H9 (cell line): ENCODE measurements around the gene SYT7. TPM values are rescaled to one million over a fixed set of nuclear protein-coding genes. Genes with fewer than 3 reads are reported as not detected.

Experiments
- DNase-seq: peaks from one replicate; pipeline ENCODE4 v3.0.0-alpha.2; 2017
- H2AFZ ChIP-seq: one replicate; pipeline ENCODE4 v1.6.1; 2013; ENCODE audit warnings: mild to moderate bottlenecking, low read length, control low read depth, moderate library complexity
- H2AK5ac ChIP-seq: 2 replicates; pipeline ENCODE4 v1.6.1; 2013; ENCODE audit warnings: low read length, control low read depth, mixed read lengths; ENCODE audit not compliant: insufficient read length
- H2BK120ac ChIP-seq: one replicate; pipeline ENCODE4 v1.6.1; 2013; ENCODE audit warnings: low read depth, mild to moderate bottlenecking, low read length, control low read depth, inconsistent platforms; ENCODE audit not compliant: poor library complexity, severe bottlenecking
- H2BK12ac ChIP-seq: 2 replicates; pipeline ENCODE4 v1.6.1; 2013; ENCODE audit warnings: low read length, control low read depth, mixed read lengths, low read depth; ENCODE audit not compliant: insufficient read length
- H2BK15ac ChIP-seq: 2 replicates; pipeline ENCODE4 v1.6.1; 2013; ENCODE audit warnings: low read depth, low read length, control low read depth
- H2BK20ac ChIP-seq: one replicate; pipeline ENCODE4 v1.6.1; 2013; ENCODE audit warnings: low read depth, mild to moderate bottlenecking, low read length, control low read depth, inconsistent platforms; ENCODE audit not compliant: poor library complexity, severe bottlenecking
- H2BK5ac ChIP-seq: 2 replicates; pipeline ENCODE4 v1.6.1; 2013; ENCODE audit warnings: low read length, control low read depth, mixed read lengths; ENCODE audit not compliant: insufficient read length
- H3K14ac ChIP-seq: 2 replicates; pipeline ENCODE4 v1.6.1; 2013; ENCODE audit warnings: low read length, control low read depth; ENCODE audit not compliant: insufficient read depth
- H3K18ac ChIP-seq: 2 replicates; pipeline ENCODE4 v1.6.1; 2013; ENCODE audit warnings: low read depth, mild to moderate bottlenecking, mixed read lengths, low read length, control low read depth; ENCODE audit not compliant: insufficient read length
- H3K23ac ChIP-seq: 2 replicates; pipeline ENCODE4 v1.6.1; 2013; ENCODE audit warnings: low read length, control low read depth, mixed read lengths, low read depth; ENCODE audit not compliant: insufficient read length
- H3K23me2 ChIP-seq: 2 replicates; pipeline ENCODE4 v1.6.1; 2013; ENCODE audit warnings: low read depth, mild to moderate bottlenecking, mixed read lengths, low read length, control low read depth; ENCODE audit not compliant: insufficient read length, poor library complexity, severe bottlenecking
- H3K27ac ChIP-seq: 2 replicates; pipeline ENCODE4 v1.5.1; 2013; ENCODE audit warnings: low read length, control low read depth, mixed read lengths, low read depth; ENCODE audit not compliant: insufficient read length
- H3K27me3 ChIP-seq: 2 replicates; pipeline ENCODE4 v1.6.1; 2013; ENCODE audit warnings: low read length, control low read depth, inconsistent platforms; ENCODE audit not compliant: insufficient read depth
- H3K4ac ChIP-seq: 2 replicates; pipeline ENCODE4 v1.6.1; 2013; ENCODE audit warnings: low read depth, mild to moderate bottlenecking, control low read depth, inconsistent platforms, low read length, moderate library complexity
- H3K4me1 ChIP-seq: 2 replicates; pipeline ENCODE4 v1.6.1; 2013; ENCODE audit warnings: low read length, control low read depth, inconsistent platforms; ENCODE audit not compliant: insufficient read depth
- H3K4me2 ChIP-seq: 2 replicates; pipeline ENCODE4 v1.6.1; 2013; ENCODE audit warnings: low read length, control low read depth, mixed read lengths; ENCODE audit not compliant: insufficient read length, insufficient read depth
- H3K56ac ChIP-seq: 2 replicates; pipeline ENCODE4 v1.6.1; 2013; ENCODE audit warnings: low read depth, mild to moderate bottlenecking, mixed read lengths, low read length, control low read depth; ENCODE audit not compliant: insufficient read length
- H3K79me1 ChIP-seq: 2 replicates; pipeline ENCODE4 v1.6.1; 2013; ENCODE audit warnings: low read depth, mild to moderate bottlenecking, moderate library complexity, low read length, control low read depth, inconsistent platforms; ENCODE audit not compliant: insufficient read depth, poor library complexity, severe bottlenecking
- H3K79me2 ChIP-seq: 2 replicates; pipeline ENCODE4 v1.6.1; 2013; ENCODE audit warnings: low read length, control low read depth, inconsistent platforms; ENCODE audit not compliant: insufficient read depth
- H3K9ac ChIP-seq: 2 replicates; pipeline ENCODE4 v1.6.1; 2013; ENCODE audit warnings: low read length, control low read depth, mixed read lengths; ENCODE audit not compliant: insufficient read length; ENCODE audit errors: extremely low read depth
- H3K9me3 ChIP-seq: one replicate; pipeline ENCODE4 v1.6.1; 2013; ENCODE audit warnings: low read depth, low read length, inconsistent platforms; ENCODE audit not compliant: control insufficient read depth
- H3T11ph ChIP-seq: one replicate; pipeline ENCODE4 v1.6.1; 2013; ENCODE audit warnings: mild to moderate bottlenecking, low read length, control low read depth, inconsistent platforms
- H4K20me1 ChIP-seq: one replicate; pipeline ENCODE4 v1.6.1; 2013; ENCODE audit not compliant: control insufficient read depth, insufficient read length, insufficient read depth
- H4K5ac ChIP-seq: 2 replicates; pipeline ENCODE4 v1.6.1; 2013; ENCODE audit warnings: low read depth, mild to moderate bottlenecking, mixed read lengths, low read length, control low read depth; ENCODE audit not compliant: insufficient read length
- H4K8ac ChIP-seq: replicated peaks from 2 replicates; pipeline ENCODE4 v1.6.1; 2013; ENCODE audit warnings: low read length, control low read depth, mixed read lengths, low read depth; ENCODE audit not compliant: insufficient read length
- H4K91ac ChIP-seq: 2 replicates; pipeline ENCODE4 v1.6.1; 2013; ENCODE audit warnings: low read depth, mild to moderate bottlenecking, moderate library complexity, mixed read lengths, low read length, control low read depth; ENCODE audit not compliant: insufficient read length
- H3K27ac Mint-ChIP-seq, 3 experiments: 2 replicates in 2 of 3; 3 replicates in 1 of 3; pipeline ENCODE4 v1.8.0; 2020 to 2021; ENCODE audit warnings: mixed read lengths in 3 of 3, mild to moderate bottlenecking in 1 of 3, moderate library complexity in 1 of 3
- H3K27me3 Mint-ChIP-seq: 2 replicates; pipeline ENCODE4 v1.8.0; 2021; ENCODE audit warnings: low read depth, mild to moderate bottlenecking, moderate library complexity, mixed read lengths
- H3K36me3 Mint-ChIP-seq, 3 experiments: 2 replicates in 2 of 3; 3 replicates in 1 of 3; pipeline ENCODE4 v1.8.0; 2020 to 2021; ENCODE audit warnings: low read depth in 3 of 3, mixed read lengths in 3 of 3; ENCODE audit not compliant: insufficient read depth in 1 of 3
- H3K4me1 Mint-ChIP-seq, 2 experiments: 2 replicates each; pipeline ENCODE4 v1.8.0; 2020; ENCODE audit warnings: mixed read lengths in 2 of 2
- H3K4me3 Mint-ChIP-seq, 2 experiments: 2 replicates in 1 of 2; 3 replicates in 1 of 2; pipeline ENCODE4 v1.8.0; 2020 to 2021; ENCODE audit warnings: mild to moderate bottlenecking in 2 of 2, mixed read lengths in 2 of 2, moderate library complexity in 1 of 2
- H3K9me3 Mint-ChIP-seq, 2 experiments: 2 replicates in 1 of 2; 3 replicates in 1 of 2; pipeline ENCODE4 v1.8.0; 2020; ENCODE audit warnings: mild to moderate bottlenecking in 2 of 2, mixed read lengths in 2 of 2, moderate library complexity in 1 of 2
- WGBS: extraction: QIAGEN DNeasy Blood & Tissue Kit; methylation state at CpG from one replicate; pipeline ENCODE4 v1.1.7; 2013; ENCODE audit warnings: missing lambda C conversion rate, low lambda C conversion rate, mixed read lengths; ENCODE audit not compliant: insufficient read length; ENCODE audit errors: extremely low coverage; 5-methylcytosine and 5-hydroxymethylcytosine counted together
- total RNA-seq: library from RNA; stranded (reverse); gene quantifications from 2 replicates; pipeline ENCODE4 v1.2.1, GENCODE V29; 2021
- TF ChIP-seq, protein P1 (sequence below): fragments of 200-600 bp; sonication (generic); conservative IDR thresholded peaks from 3 replicates; pipeline ENCODE4 v1.8.0; 2021; ENCODE audit warnings: antibody characterized with exemption, mild to moderate bottlenecking

The SYT7 gene
- total RNA-seq, 1 experiment from 2014 or later = 8.8 TPM

GRCh38 chr11:61602775-61603569 lies 22.1 kb upstream of the SYT7 start:
- H4K20me1 ChIP-seq = no peaks in the 10 kb centered on the region
- no CpG with 5 or more reads among the region's 20 CpGs for WGBS
- no peak overlapping the region for H2BK120ac ChIP-seq
- no peak overlapping the region for H4K8ac ChIP-seq
- no peaks in the 10 kb centered on the region for H3K79me2 ChIP-seq
- H3K23me2 ChIP-seq = no peaks in the 10 kb centered on the region
- H3K79me1 ChIP-seq = no peaks in the 10 kb centered on the region
- H3K14ac ChIP-seq = no peak overlapping the region; the same call in 1 of the 2 replicates
- H2AFZ ChIP-seq = no peak overlapping the region
- H3K4ac ChIP-seq = no peak overlapping the region
- H3K18ac ChIP-seq = no peak overlapping the region
- no peak overlapping the region for H3K56ac ChIP-seq
- no peaks in the 10 kb centered on the region; the same call in 1 of the 2 replicates for H3K4me1 ChIP-seq
- no peak overlapping the region for H4K91ac ChIP-seq
- no peaks in the 10 kb centered on the region for H3K27me3 ChIP-seq
- H2BK5ac ChIP-seq = no peak overlapping the region
- H3K9ac ChIP-seq = no peak overlapping the region
- no peak overlapping the region for H3K4me3 Mint-ChIP-seq
- H2BK12ac ChIP-seq = no peak overlapping the region
- no peak overlapping the region for H3K27ac ChIP-seq
- H2BK20ac ChIP-seq = no peak overlapping the region
- peak overlapping the region in 1 of 3 experiments; percentile 67; a peak in 1 of 7 replicates for H3K27ac Mint-ChIP-seq
- no peaks in the 10 kb centered on the region for H3K36me3 Mint-ChIP-seq
- no peak overlapping the region for H2AK5ac ChIP-seq
- TF ChIP-seq, protein P1, sequence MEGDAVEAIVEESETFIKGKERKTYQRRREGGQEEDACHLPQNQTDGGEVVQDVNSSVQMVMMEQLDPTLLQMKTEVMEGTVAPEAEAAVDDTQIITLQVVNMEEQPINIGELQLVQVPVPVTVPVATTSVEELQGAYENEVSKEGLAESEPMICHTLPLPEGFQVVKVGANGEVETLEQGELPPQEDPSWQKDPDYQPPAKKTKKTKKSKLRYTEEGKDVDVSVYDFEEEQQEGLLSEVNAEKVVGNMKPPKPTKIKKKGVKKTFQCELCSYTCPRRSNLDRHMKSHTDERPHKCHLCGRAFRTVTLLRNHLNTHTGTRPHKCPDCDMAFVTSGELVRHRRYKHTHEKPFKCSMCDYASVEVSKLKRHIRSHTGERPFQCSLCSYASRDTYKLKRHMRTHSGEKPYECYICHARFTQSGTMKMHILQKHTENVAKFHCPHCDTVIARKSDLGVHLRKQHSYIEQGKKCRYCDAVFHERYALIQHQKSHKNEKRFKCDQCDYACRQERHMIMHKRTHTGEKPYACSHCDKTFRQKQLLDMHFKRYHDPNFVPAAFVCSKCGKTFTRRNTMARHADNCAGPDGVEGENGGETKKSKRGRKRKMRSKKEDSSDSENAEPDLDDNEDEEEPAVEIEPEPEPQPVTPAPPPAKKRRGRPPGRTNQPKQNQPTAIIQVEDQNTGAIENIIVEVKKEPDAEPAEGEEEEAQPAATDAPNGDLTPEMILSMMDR = no peak
- H3T11ph ChIP-seq = no peak overlapping the region
- no peak for DNase-seq
- H3K23ac ChIP-seq = no peak overlapping the region
- no peaks in the 10 kb centered on the region for H3K9me3 ChIP-seq
- no peak overlapping the region for H2BK15ac ChIP-seq
- H3K27me3 Mint-ChIP-seq = peaks cover 12% of the 10 kb centered on the region
- H3K4me1 Mint-ChIP-seq = peaks cover 31 to 37% of the 10 kb centered on the region in 2 experiments
- no peaks in the 10 kb centered on the region for H3K9me3 Mint-ChIP-seq
- no peak overlapping the region for H3K4me2 ChIP-seq
- H4K5ac ChIP-seq = no peak overlapping the region
